ENCODE results near the gene DNASE2B. TPM values are rescaled to one million over a fixed set of nuclear protein-coding genes. Genes with fewer than 3 reads are reported as not detected.

Gene DNASE2B
- total RNA-seq, 1 experiment from 2014 or later, result not detected

- TF ChIP-seq, protein P1, sequence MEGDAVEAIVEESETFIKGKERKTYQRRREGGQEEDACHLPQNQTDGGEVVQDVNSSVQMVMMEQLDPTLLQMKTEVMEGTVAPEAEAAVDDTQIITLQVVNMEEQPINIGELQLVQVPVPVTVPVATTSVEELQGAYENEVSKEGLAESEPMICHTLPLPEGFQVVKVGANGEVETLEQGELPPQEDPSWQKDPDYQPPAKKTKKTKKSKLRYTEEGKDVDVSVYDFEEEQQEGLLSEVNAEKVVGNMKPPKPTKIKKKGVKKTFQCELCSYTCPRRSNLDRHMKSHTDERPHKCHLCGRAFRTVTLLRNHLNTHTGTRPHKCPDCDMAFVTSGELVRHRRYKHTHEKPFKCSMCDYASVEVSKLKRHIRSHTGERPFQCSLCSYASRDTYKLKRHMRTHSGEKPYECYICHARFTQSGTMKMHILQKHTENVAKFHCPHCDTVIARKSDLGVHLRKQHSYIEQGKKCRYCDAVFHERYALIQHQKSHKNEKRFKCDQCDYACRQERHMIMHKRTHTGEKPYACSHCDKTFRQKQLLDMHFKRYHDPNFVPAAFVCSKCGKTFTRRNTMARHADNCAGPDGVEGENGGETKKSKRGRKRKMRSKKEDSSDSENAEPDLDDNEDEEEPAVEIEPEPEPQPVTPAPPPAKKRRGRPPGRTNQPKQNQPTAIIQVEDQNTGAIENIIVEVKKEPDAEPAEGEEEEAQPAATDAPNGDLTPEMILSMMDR (conservative IDR thresholded peaks at IDR 0.05), result no peak
- H3K23ac ChIP-seq (ENCODE audit: insufficient read length, low read depth, low read length), result no peak overlapping the region
- no peaks in the 10 kb centered on the region for H3K4me1 ChIP-seq (ENCODE audit: insufficient read depth, low read length)
- no peak overlapping the region for H3K56ac ChIP-seq (ENCODE audit: insufficient read length, low read depth, low read length)
- H2BK20ac ChIP-seq (ENCODE audit: low read depth, low read length, poor library complexity, severe bottlenecking), result no peak overlapping the region
- Mint-ChIP-seq H3K27me3 (ENCODE audit: low read depth) (no peaks in the 10 kb centered on the region; the same call in 1 of the 2 replicates), H3K4me3 (no peak overlapping the region), H3K36me3 (ENCODE audit: insufficient read depth in 1 of 3, low read depth in 3 of 3) (no peaks in the 10 kb centered on the region), H3K27ac (no peak overlapping the region), H3K4me1 (peaks cover 6 to 10% of the 10 kb centered on the region in 2 experiments), H3K9me3 (no peaks in the 10 kb centered on the region)
- H3K27me3 ChIP-seq (ENCODE audit: insufficient read depth, low read length), result no peaks in the 10 kb centered on the region; the same call in 1 of the 2 replicates
- no peak overlapping the region for H2BK12ac ChIP-seq (ENCODE audit: insufficient read length, low read depth, low read length)
- no peaks in the 10 kb centered on the region for H3K23me2 ChIP-seq (ENCODE audit: insufficient read length, low read depth, low read length, poor library complexity, severe bottlenecking)
- H2AFZ ChIP-seq (ENCODE audit: low read length), result no peak overlapping the region
- H2AK5ac ChIP-seq (ENCODE audit: insufficient read length, low read length), result no peak overlapping the region
- no peak for DNase-seq
- H3K4me2 ChIP-seq (ENCODE audit: insufficient read depth, insufficient read length, low read length), result no peak overlapping the region
- no peak overlapping the region for H2BK5ac ChIP-seq (ENCODE audit: insufficient read length, low read length)
- H3K79me2 ChIP-seq (ENCODE audit: insufficient read depth, low read length), result no peaks in the 10 kb centered on the region
- H3K14ac ChIP-seq (ENCODE audit: insufficient read depth, low read length), result no peak overlapping the region
- no peak overlapping the region for H3K18ac ChIP-seq (ENCODE audit: insufficient read length, low read depth, low read length)
- H3K9me3 ChIP-seq (ENCODE audit: control insufficient read depth, low read depth, low read length), result no peaks in the 10 kb centered on the region
- no peak overlapping the region for H3K27ac ChIP-seq (ENCODE audit: insufficient read length, low read depth, low read length)
- H3K4ac ChIP-seq (ENCODE audit: low read depth, low read length), result no peak overlapping the region
- no peaks in the 10 kb centered on the region for H3K79me1 ChIP-seq (ENCODE audit: insufficient read depth, low read depth, low read length, poor library complexity, severe bottlenecking)
- H4K91ac ChIP-seq (ENCODE audit: insufficient read length, low read depth, low read length), result no peak overlapping the region
- no peak overlapping the region for H2BK15ac ChIP-seq (ENCODE audit: low read depth, low read length)
- no peak overlapping the region for H4K5ac ChIP-seq (ENCODE audit: insufficient read length, low read depth, low read length)
- WGBS (ENCODE audit: extremely low coverage, insufficient read length, low lambda C conversion rate), result no CpG with 5 or more reads among the region's 1 CpG
- H4K8ac ChIP-seq (replicated peaks; ENCODE audit: insufficient read length, low read depth, low read length), result no peak overlapping the region
- no peak overlapping the region for H2BK120ac ChIP-seq (ENCODE audit: low read depth, low read length, poor library complexity, severe bottlenecking)
- no peak overlapping the region for H3T11ph ChIP-seq (ENCODE audit: low read length)
- H4K20me1 ChIP-seq (ENCODE audit: control insufficient read depth, insufficient read depth, insufficient read length), result no peaks in the 10 kb centered on the region
- H3K9ac ChIP-seq (ENCODE audit: extremely low read depth, insufficient read length, low read length), result no peak overlapping the region
Observed at GRCh38 chr1:84385347-84385746, 12.9 kb upstream of the DNASE2B start.

Measured in H9 (cell line).